Measurements from ENCODE around the gene ARMC5.
A peak's percentile ranks its signal among the peaks of the same experiment; 100 is the strongest.
"Not testable (repeated sequence)": the region's sequence is repeated elsewhere in the genome, so short reads cannot be mapped to it uniquely, and the experiment has no call there.

ARMC5 gene

GRCh38 chr16:31489616-31490584, 30.6 kb downstream of the ARMC5 start:
- DNase-seq (ENCODE audit: extremely low spot score, insufficient read length, low read depth) (no peak), FAIRE-seq (no peak)

- no peak for FAIRE-seq
- DNase-seq (ENCODE audit: extremely low spot score, insufficient read length, low read depth): no peak
Observed at GRCh38 chr16:31491778-31492418, 32.6 kb downstream of the ARMC5 start.

- no peak for DNase-seq (ENCODE audit: extremely low spot score, insufficient read length, low read depth)
- FAIRE-seq: no peak
Observed at GRCh38 chr16:31493506-31494125, 34.3 kb downstream of the ARMC5 start.

GRCh38 chr16:31496670-31497069, 37.4 kb downstream of the ARMC5 start:
- no peak for FAIRE-seq
- DNase-seq (ENCODE audit: extremely low spot score, insufficient read length, low read depth): no peak

GRCh38 chr16:31498493-31498892, 39.2 kb downstream of the ARMC5 start:
- no peak for DNase-seq (ENCODE audit: extremely low spot score, insufficient read length, low read depth)
- FAIRE-seq: no peak

GRCh38 chr16:31499928-31500327, 40.6 kb downstream of the ARMC5 start:
- FAIRE-seq (no peak), DNase-seq (ENCODE audit: extremely low spot score, insufficient read length, low read depth) (no peak)

- DNase-seq (ENCODE audit: extremely low spot score, insufficient read length, low read depth) (no peak), FAIRE-seq (no peak)
Observed at GRCh38 chr16:31501226-31501965, 42.1 kb downstream of the ARMC5 start.

GRCh38 chr16:31501966-31502348, 42.7 kb downstream of the ARMC5 start:
- DNase-seq (ENCODE audit: extremely low spot score, insufficient read length, low read depth): no peak
- no peak for FAIRE-seq

GRCh38 chr16:31502981-31503380, 43.7 kb downstream of the ARMC5 start:
- no peak for FAIRE-seq
- no peak for DNase-seq (ENCODE audit: extremely low spot score, insufficient read length, low read depth)

GRCh38 chr16:31503555-31503954, 44.3 kb downstream of the ARMC5 start:
- FAIRE-seq: not testable (repeated sequence)

GRCh38 chr16:31504159-31504558, 44.9 kb downstream of the ARMC5 start:
- FAIRE-seq: no peak
- DNase-seq (ENCODE audit: extremely low spot score, insufficient read length, low read depth): no peak

More at GRCh38 chr16:31503555-31503954, 44.3 kb downstream of the ARMC5 start:
- not testable (repeated sequence) for DNase-seq (ENCODE audit: extremely low spot score, insufficient read length, low read depth)

GRCh38 chr16:31505483-31505882, 46.2 kb downstream of the ARMC5 start:
- DNase-seq (ENCODE audit: extremely low spot score, insufficient read length, low read depth) (no peak), FAIRE-seq (no peak)

- FAIRE-seq: no peak
Observed at GRCh38 chr16:31507617-31507928, 48.3 kb downstream of the ARMC5 start.

GRCh38 chr16:31507929-31508705, 48.8 kb downstream of the ARMC5 start, which contains the start of gene RUSF1:
TSS of gene RUSF1 (minus strand) at chr16:31508391. CDS start at chr16:31508373, 18 bp downstream.
- FAIRE-seq (peak; percentile 71), DNase-seq (ENCODE audit: extremely low spot score, insufficient read length, low read depth) (peak; percentile 78)

More at GRCh38 chr16:31507617-31507928, 48.3 kb downstream of the ARMC5 start:
- no peak for DNase-seq (ENCODE audit: extremely low spot score, insufficient read length, low read depth)

GRCh38 chr16:31508706-31509195, 49.5 kb downstream of the ARMC5 start:
- no peak for DNase-seq (ENCODE audit: extremely low spot score, insufficient read length, low read depth)

GRCh38 chr16:31513126-31513525, 53.8 kb downstream of the ARMC5 start:
- DNase-seq (ENCODE audit: extremely low spot score, insufficient read length, low read depth): no peak
- FAIRE-seq: no peak

More at GRCh38 chr16:31508706-31509195, 49.5 kb downstream of the ARMC5 start:
- FAIRE-seq: no peak

GRCh38 chr16:31513884-31514283, 54.6 kb downstream of the ARMC5 start:
- FAIRE-seq (no peak), DNase-seq (ENCODE audit: extremely low spot score, insufficient read length, low read depth) (no peak)
